ENCODE results near the gene TMEM51. TPM values are rescaled to one million over a fixed set of nuclear protein-coding genes. Genes with fewer than 3 reads are reported as not detected.

TMEM51 gene
- total RNA-seq, 3 donors from 2014 or later: 0.27 TPM; not detected in 2

GRCh38 chr1:15137809-15138208 lies 15.7 kb upstream of the TMEM51 start:
- no peak for DNase-seq
- no peak overlapping the region for H3K4me3 Mint-ChIP-seq
- no peak for ATAC-seq
- H3K4me1 Mint-ChIP-seq (ENCODE audit: low read depth): no peaks in the 10 kb centered on the region
- no peaks in the 10 kb centered on the region for H3K9me3 Mint-ChIP-seq
- peaks cover 68% of the 10 kb centered on the region for H3K27me3 Mint-ChIP-seq (ENCODE audit: low read depth)
- no peaks in the 10 kb centered on the region for H3K36me3 Mint-ChIP-seq (ENCODE audit: insufficient read depth)

- Mint-ChIP-seq H3K9me3 (no peaks in the 10 kb centered on the region), H3K4me1 (ENCODE audit: low read depth) (no peaks in the 10 kb centered on the region), H3K36me3 (ENCODE audit: insufficient read depth) (no peaks in the 10 kb centered on the region), H3K27me3 (ENCODE audit: low read depth) (peaks cover 53% of the 10 kb centered on the region), H3K4me3 (no peak overlapping the region)
- no peak for DNase-seq
- ATAC-seq: no peak
Observed at GRCh38 chr1:15139654-15140350, 13.7 kb upstream of the TMEM51 start.

GRCh38 chr1:15141935-15142539 lies 11.5 kb upstream of the TMEM51 start:
- H3K9me3 Mint-ChIP-seq: no peaks in the 10 kb centered on the region
- peaks cover 44% of the 10 kb centered on the region for H3K27me3 Mint-ChIP-seq (ENCODE audit: low read depth)
- no peaks in the 10 kb centered on the region for H3K36me3 Mint-ChIP-seq (ENCODE audit: insufficient read depth)
- ATAC-seq (no peak), DNase-seq (no peak)
- H3K4me1 Mint-ChIP-seq (ENCODE audit: low read depth): no peaks in the 10 kb centered on the region
- no peak overlapping the region for H3K4me3 Mint-ChIP-seq

GRCh38 chr1:15145327-15145726 lies 8.2 kb upstream of the TMEM51 start:
- no peaks in the 10 kb centered on the region for H3K36me3 Mint-ChIP-seq (ENCODE audit: insufficient read depth)
- H3K27me3 Mint-ChIP-seq (ENCODE audit: low read depth): peaks cover 47% of the 10 kb centered on the region
- no peaks in the 10 kb centered on the region for H3K4me1 Mint-ChIP-seq (ENCODE audit: low read depth)
- no peak for DNase-seq
- no peaks in the 10 kb centered on the region for H3K9me3 Mint-ChIP-seq
- no peak overlapping the region for H3K4me3 Mint-ChIP-seq
- ATAC-seq: no peak

GRCh38 chr1:15146142-15146680 lies 7.3 kb upstream of the TMEM51 start:
- peaks cover 48% of the 10 kb centered on the region for H3K27me3 Mint-ChIP-seq (ENCODE audit: low read depth)
- no peak for ATAC-seq
- no peak for DNase-seq

GRCh38 chr1:15146971-15147376 lies 6.6 kb upstream of the TMEM51 start:
- H3K36me3 Mint-ChIP-seq (ENCODE audit: insufficient read depth): no peaks in the 10 kb centered on the region
- peaks cover 47% of the 10 kb centered on the region for H3K27me3 Mint-ChIP-seq (ENCODE audit: low read depth)
- no peak overlapping the region for H3K4me3 Mint-ChIP-seq
- ATAC-seq (no peak), DNase-seq (no peak)
- no peaks in the 10 kb centered on the region for H3K9me3 Mint-ChIP-seq
- no peaks in the 10 kb centered on the region for H3K4me1 Mint-ChIP-seq (ENCODE audit: low read depth)

More at GRCh38 chr1:15146142-15146680, 7.3 kb upstream of the TMEM51 start:
- no peaks in the 10 kb centered on the region for H3K36me3 Mint-ChIP-seq (ENCODE audit: insufficient read depth)
- no peaks in the 10 kb centered on the region for H3K4me1 Mint-ChIP-seq (ENCODE audit: low read depth)
- H3K9me3 Mint-ChIP-seq: no peaks in the 10 kb centered on the region
- H3K4me3 Mint-ChIP-seq: no peak overlapping the region

- ATAC-seq (no peak), DNase-seq (no peak)
- peaks cover 56% of the 10 kb centered on the region for H3K27me3 Mint-ChIP-seq (ENCODE audit: low read depth)
- H3K4me3 Mint-ChIP-seq: no peak overlapping the region
- no peaks in the 10 kb centered on the region for H3K9me3 Mint-ChIP-seq
- H3K4me1 Mint-ChIP-seq (ENCODE audit: low read depth): peaks cover under 1% of the 10 kb centered on the region
- no peaks in the 10 kb centered on the region for H3K36me3 Mint-ChIP-seq (ENCODE audit: insufficient read depth)
Observed at GRCh38 chr1:15148004-15148403, 5.5 kb upstream of the TMEM51 start.

- ATAC-seq: no peak
- peaks cover 4% of the 10 kb centered on the region for H3K4me1 Mint-ChIP-seq (ENCODE audit: low read depth)
Observed at GRCh38 chr1:15148475-15148874, 5.1 kb upstream of the TMEM51 start.

GRCh38 chr1:15148941-15149340 lies 4.6 kb upstream of the TMEM51 start:
- H3K36me3 Mint-ChIP-seq (ENCODE audit: insufficient read depth): no peaks in the 10 kb centered on the region

More at GRCh38 chr1:15148475-15148874, 5.1 kb upstream of the TMEM51 start:
- Mint-ChIP-seq H3K9me3 (no peaks in the 10 kb centered on the region), H3K36me3 (ENCODE audit: insufficient read depth) (no peaks in the 10 kb centered on the region), H3K4me3 (no peak overlapping the region), H3K27me3 (ENCODE audit: low read depth) (peaks cover 59% of the 10 kb centered on the region)
- DNase-seq: no peak

GRCh38 chr1:15150376-15150775 lies 3.2 kb upstream of the TMEM51 start:
- Mint-ChIP-seq H3K4me1 (ENCODE audit: low read depth) (peaks cover 10% of the 10 kb centered on the region), H3K4me3 (no peak overlapping the region), H3K9me3 (no peaks in the 10 kb centered on the region), H3K27me3 (ENCODE audit: low read depth) (peaks cover 62% of the 10 kb centered on the region), H3K36me3 (ENCODE audit: insufficient read depth) (no peaks in the 10 kb centered on the region)
- DNase-seq (no peak), ATAC-seq (no peak)

More at GRCh38 chr1:15148941-15149340, 4.6 kb upstream of the TMEM51 start:
- Mint-ChIP-seq H3K9me3 (no peaks in the 10 kb centered on the region), H3K4me1 (ENCODE audit: low read depth) (peaks cover 4% of the 10 kb centered on the region), H3K27me3 (ENCODE audit: low read depth) (peaks cover 59% of the 10 kb centered on the region), H3K4me3 (no peak overlapping the region)
- DNase-seq: no peak
- no peak for ATAC-seq

GRCh38 chr1:15151377-15151806 lies 2.2 kb upstream of the TMEM51 start:
- Mint-ChIP-seq H3K4me1 (ENCODE audit: low read depth) (peaks cover 20% of the 10 kb centered on the region), H3K36me3 (ENCODE audit: insufficient read depth) (no peaks in the 10 kb centered on the region), H3K9me3 (no peaks in the 10 kb centered on the region), H3K4me3 (no peak overlapping the region), H3K27me3 (ENCODE audit: low read depth) (peaks cover 64% of the 10 kb centered on the region)
- ATAC-seq (no peak), DNase-seq (no peak)

GRCh38 chr1:15151871-15152270 lies 1.7 kb upstream of the TMEM51 start:
- Mint-ChIP-seq H3K27me3 (ENCODE audit: low read depth) (peaks cover 64% of the 10 kb centered on the region), H3K36me3 (ENCODE audit: insufficient read depth) (no peaks in the 10 kb centered on the region), H3K4me3 (no peak overlapping the region), H3K9me3 (no peaks in the 10 kb centered on the region), H3K4me1 (ENCODE audit: low read depth) (peaks cover 25% of the 10 kb centered on the region)
- no peak for DNase-seq
- no peak for ATAC-seq

GRCh38 chr1:15152318-15153183 lies 996 bp upstream of the TMEM51 start:
- Mint-ChIP-seq H3K9me3 (no peaks in the 10 kb centered on the region), H3K27me3 (ENCODE audit: low read depth) (peaks cover 60% of the 10 kb centered on the region), H3K4me3 (peak overlapping the region; percentile 61), H3K36me3 (ENCODE audit: insufficient read depth) (no peaks in the 10 kb centered on the region), H3K4me1 (ENCODE audit: low read depth) (peaks cover 26% of the 10 kb centered on the region)
- peak in 1 of 2 donors; percentile 44 for ATAC-seq
- no peak for DNase-seq

GRCh38 chr1:15153842-15154479 lies 414 bp downstream of the TMEM51 start:
- H3K9me3 Mint-ChIP-seq: no peaks in the 10 kb centered on the region
- H3K27me3 Mint-ChIP-seq (ENCODE audit: low read depth): peaks cover 49% of the 10 kb centered on the region
- no peaks in the 10 kb centered on the region for H3K36me3 Mint-ChIP-seq (ENCODE audit: insufficient read depth)
- H3K4me1 Mint-ChIP-seq (ENCODE audit: low read depth): peaks cover 26% of the 10 kb centered on the region
- ATAC-seq: peak; percentile 42 to 50
- DNase-seq: no peak
- H3K4me3 Mint-ChIP-seq: peak overlapping the region; percentile 49
